SK-N-SH (cell line): ENCODE data around the gene ANTKMT.

ENCODE experiments used
- CTCF ChIP-seq: fragments of 200-600 bp; sonication (generic); IDR thresholded peaks from 2 replicates; pipeline ENCODE4 v1.6.1; 2017; ENCODE audit warnings: antibody characterized with exemption, mild to moderate bottlenecking, moderate library complexity
- ELF1 ChIP-seq: IDR thresholded peaks from 2 replicates; pipeline ENCODE4 v1.4.0; 2012
- EP300 ChIP-seq, 2 experiments: IDR thresholded peaks; 2 replicates each; pipeline versions ENCODE4 v1.4.0 to v1.6.1; 2012; ENCODE audit warnings: borderline replicate concordance in 1 of 2, low read depth in 1 of 2, low read length in 1 of 2
- EZH2phosphoT487 ChIP-seq: fragments of 200-600 bp; sonication (generic); IDR thresholded peaks from 2 replicates; pipeline ENCODE4 v1.6.1; 2017; ENCODE audit warnings: low read depth, mixed run types, mild to moderate bottlenecking, antibody characterized with exemption, moderate library complexity, borderline replicate concordance
- GATA2 ChIP-seq: sonication (generic); formaldehyde crosslinking; IDR thresholded peaks from 2 replicates; pipeline ENCODE4 v1.5.0; 2020; ENCODE audit warnings: mild to moderate bottlenecking, missing genetic modification reagents
- JUND ChIP-seq: IDR thresholded peaks from 2 replicates; pipeline ENCODE4 v1.4.0; 2012
- NFIC ChIP-seq: IDR thresholded peaks from 2 replicates; pipeline ENCODE4 v1.4.0; 2012; ENCODE audit warnings: borderline replicate concordance
- POLR2AphosphoS5 ChIP-seq: IDR thresholded peaks from 2 replicates; pipeline ENCODE4 v1.6.1; 2012; ENCODE audit warnings: low read depth, low read length
- RAD21 ChIP-seq: IDR thresholded peaks from 2 replicates; pipeline ENCODE4 v1.6.1; 2012; ENCODE audit warnings: mild to moderate bottlenecking, low read length
- RFX5 ChIP-seq: IDR thresholded peaks from 2 replicates; pipeline ENCODE4 v1.6.1; 2012; ENCODE audit warnings: mild to moderate bottlenecking, improper control_type of control experiment, low read length
- SMC3 ChIP-seq: IDR thresholded peaks from 2 replicates; pipeline ENCODE4 v1.6.1; 2012; ENCODE audit warnings: low read depth, low read length, improper control_type of control experiment
- YY1 ChIP-seq: IDR thresholded peaks from 2 replicates; pipeline ENCODE4 v1.4.0; 2012; ENCODE audit warnings: low read depth, mild to moderate bottlenecking
- TF ChIP-seq, protein P1 (sequence below): IDR thresholded peaks from 2 replicates; pipeline ENCODE4 v1.4.0; 2012; ENCODE audit warnings: low read depth, borderline replicate concordance
- TF ChIP-seq, protein P2 (sequence below): fragments of 150-350 bp; IDR thresholded peaks from 2 replicates; pipeline ENCODE4 v1.6.1; 2017; ENCODE audit warnings: antibody characterized with exemption, low read length, low read depth, borderline replicate concordance

- TF ChIP-seq YY1, result no peak
- TF ChIP-seq CTCF, result no peak
- TF ChIP-seq POLR2AphosphoS5, result no peak
- no peak for TF ChIP-seq NFIC
- no peak for TF ChIP-seq JUND
- TF ChIP-seq, protein P1, sequence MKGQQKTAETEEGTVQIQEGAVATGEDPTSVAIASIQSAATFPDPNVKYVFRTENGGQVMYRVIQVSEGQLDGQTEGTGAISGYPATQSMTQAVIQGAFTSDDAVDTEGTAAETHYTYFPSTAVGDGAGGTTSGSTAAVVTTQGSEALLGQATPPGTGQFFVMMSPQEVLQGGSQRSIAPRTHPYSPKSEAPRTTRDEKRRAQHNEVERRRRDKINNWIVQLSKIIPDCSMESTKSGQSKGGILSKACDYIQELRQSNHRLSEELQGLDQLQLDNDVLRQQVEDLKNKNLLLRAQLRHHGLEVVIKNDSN, result no peak
- TF ChIP-seq RFX5, result no peak
- no peak for TF ChIP-seq RAD21
- TF ChIP-seq GATA2 (CRISPR knock-in tag), result no peak
- no peak for TF ChIP-seq SMC3
- TF ChIP-seq EZH2phosphoT487, result no peak
- no peak for TF ChIP-seq ELF1
- TF ChIP-seq EP300 (IDR thresholded peaks at IDR 0.05; ENCODE audit: borderline replicate concordance in 1 of 2, low read depth in 1 of 2, low read length in 1 of 2), result no peak
- TF ChIP-seq, protein P2, sequence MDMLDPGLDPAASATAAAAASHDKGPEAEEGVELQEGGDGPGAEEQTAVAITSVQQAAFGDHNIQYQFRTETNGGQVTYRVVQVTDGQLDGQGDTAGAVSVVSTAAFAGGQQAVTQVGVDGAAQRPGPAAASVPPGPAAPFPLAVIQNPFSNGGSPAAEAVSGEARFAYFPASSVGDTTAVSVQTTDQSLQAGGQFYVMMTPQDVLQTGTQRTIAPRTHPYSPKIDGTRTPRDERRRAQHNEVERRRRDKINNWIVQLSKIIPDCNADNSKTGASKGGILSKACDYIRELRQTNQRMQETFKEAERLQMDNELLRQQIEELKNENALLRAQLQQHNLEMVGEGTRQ, result no peak
These were observed 44.5 kb downstream of the ANTKMT start for GRCh38 chr16:765488-765865.
